Measurements from ENCODE around the gene HEATR1.

DNA sequence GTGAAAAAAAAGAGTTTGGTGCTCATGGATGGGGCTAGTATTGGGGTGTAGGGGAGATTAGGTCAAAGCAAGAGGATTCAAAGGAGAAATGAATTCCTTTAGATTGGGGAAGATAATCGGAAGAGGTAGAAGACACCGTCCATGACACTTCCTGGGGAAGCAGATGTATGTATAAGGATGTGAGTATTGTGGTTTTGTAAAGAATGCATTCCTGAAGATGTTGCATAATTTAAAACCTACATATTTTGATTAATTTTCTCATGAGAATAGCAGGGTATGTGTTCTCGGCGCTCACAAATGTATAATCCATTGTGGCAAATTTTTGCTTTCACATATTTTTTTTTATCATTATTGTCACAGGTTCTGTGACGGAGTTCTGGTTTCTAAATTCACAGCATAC, 86.0 kb downstream of the HEATR1 start:
- TF ChIP-seq, protein P1, sequence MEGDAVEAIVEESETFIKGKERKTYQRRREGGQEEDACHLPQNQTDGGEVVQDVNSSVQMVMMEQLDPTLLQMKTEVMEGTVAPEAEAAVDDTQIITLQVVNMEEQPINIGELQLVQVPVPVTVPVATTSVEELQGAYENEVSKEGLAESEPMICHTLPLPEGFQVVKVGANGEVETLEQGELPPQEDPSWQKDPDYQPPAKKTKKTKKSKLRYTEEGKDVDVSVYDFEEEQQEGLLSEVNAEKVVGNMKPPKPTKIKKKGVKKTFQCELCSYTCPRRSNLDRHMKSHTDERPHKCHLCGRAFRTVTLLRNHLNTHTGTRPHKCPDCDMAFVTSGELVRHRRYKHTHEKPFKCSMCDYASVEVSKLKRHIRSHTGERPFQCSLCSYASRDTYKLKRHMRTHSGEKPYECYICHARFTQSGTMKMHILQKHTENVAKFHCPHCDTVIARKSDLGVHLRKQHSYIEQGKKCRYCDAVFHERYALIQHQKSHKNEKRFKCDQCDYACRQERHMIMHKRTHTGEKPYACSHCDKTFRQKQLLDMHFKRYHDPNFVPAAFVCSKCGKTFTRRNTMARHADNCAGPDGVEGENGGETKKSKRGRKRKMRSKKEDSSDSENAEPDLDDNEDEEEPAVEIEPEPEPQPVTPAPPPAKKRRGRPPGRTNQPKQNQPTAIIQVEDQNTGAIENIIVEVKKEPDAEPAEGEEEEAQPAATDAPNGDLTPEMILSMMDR (IDR thresholded peaks at IDR 0.05): no peak
- no peak for TF ChIP-seq POLR2A (IDR thresholded peaks at IDR 0.05)

Measured in testis (tissue), 2 donors.